ENCODE results near the gene NAT9. TPM values are rescaled to one million over a fixed set of nuclear protein-coding genes. Genes with fewer than 3 reads are reported as not detected.

The NAT9 gene
- total RNA-seq, 1 donor from 2014 or later: 67.8 TPM

GRCh38 chr17:74772053-74772452 lies 4.1 kb downstream of the NAT9 start:
- H3K27ac Mint-ChIP-seq (ENCODE audit: unreplicated experiment): no peak overlapping the region
- H3K4me1 Mint-ChIP-seq (ENCODE audit: low read depth, unreplicated experiment): peaks cover 3% of the 10 kb centered on the region
- H3K4me3 Mint-ChIP-seq (ENCODE audit: unreplicated experiment): no peak overlapping the region
- peaks cover 4% of the 10 kb centered on the region for H3K9me3 Mint-ChIP-seq (ENCODE audit: unreplicated experiment)
- H3K27me3 Mint-ChIP-seq (ENCODE audit: unreplicated experiment): peaks cover 5% of the 10 kb centered on the region
- TF ChIP-seq, protein P1, sequence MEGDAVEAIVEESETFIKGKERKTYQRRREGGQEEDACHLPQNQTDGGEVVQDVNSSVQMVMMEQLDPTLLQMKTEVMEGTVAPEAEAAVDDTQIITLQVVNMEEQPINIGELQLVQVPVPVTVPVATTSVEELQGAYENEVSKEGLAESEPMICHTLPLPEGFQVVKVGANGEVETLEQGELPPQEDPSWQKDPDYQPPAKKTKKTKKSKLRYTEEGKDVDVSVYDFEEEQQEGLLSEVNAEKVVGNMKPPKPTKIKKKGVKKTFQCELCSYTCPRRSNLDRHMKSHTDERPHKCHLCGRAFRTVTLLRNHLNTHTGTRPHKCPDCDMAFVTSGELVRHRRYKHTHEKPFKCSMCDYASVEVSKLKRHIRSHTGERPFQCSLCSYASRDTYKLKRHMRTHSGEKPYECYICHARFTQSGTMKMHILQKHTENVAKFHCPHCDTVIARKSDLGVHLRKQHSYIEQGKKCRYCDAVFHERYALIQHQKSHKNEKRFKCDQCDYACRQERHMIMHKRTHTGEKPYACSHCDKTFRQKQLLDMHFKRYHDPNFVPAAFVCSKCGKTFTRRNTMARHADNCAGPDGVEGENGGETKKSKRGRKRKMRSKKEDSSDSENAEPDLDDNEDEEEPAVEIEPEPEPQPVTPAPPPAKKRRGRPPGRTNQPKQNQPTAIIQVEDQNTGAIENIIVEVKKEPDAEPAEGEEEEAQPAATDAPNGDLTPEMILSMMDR (IDR thresholded peaks at IDR 0.05; ENCODE audit: partially characterized antibody, unreplicated experiment): no peak
- no peaks in the 10 kb centered on the region for H3K36me3 Mint-ChIP-seq (ENCODE audit: unreplicated experiment)
- DNase-seq: no peak

DNA sequence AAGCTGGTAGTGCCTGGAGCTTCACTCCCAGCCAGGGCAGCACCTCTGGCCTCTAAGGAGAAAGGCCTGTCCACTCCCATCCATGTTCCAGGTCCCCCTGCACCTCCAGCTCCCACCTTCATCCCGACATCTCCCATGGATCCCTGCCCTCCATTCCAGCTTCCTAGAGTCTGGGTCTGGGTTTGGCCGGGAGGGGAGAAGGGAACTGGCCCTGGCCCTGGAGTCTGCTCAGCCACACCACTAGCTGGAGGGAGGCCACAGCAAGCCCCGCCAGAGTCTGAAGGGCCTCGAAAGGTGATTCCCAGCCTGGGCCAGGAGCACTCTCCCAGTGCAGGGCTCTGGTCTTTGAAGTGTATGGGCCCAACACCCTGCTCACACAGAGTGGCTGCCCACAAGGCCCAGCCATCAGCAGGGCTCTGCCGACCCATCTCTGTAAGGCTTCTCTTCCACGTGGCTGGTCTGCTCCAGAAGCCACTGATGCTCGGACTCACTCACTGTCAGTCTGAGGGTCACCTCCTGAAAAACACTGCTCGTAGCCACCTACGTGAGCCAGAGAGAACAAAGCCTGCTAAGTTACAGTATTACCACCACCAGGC lies 4.7 kb downstream of the NAT9 start:
- no peaks in the 10 kb centered on the region for H3K36me3 Mint-ChIP-seq (ENCODE audit: unreplicated experiment)
- H3K4me1 Mint-ChIP-seq (ENCODE audit: low read depth, unreplicated experiment): no peaks in the 10 kb centered on the region
- H3K27me3 Mint-ChIP-seq (ENCODE audit: unreplicated experiment): peaks cover 5% of the 10 kb centered on the region
- TF ChIP-seq, protein P1 (IDR thresholded peaks at IDR 0.05; ENCODE audit: partially characterized antibody, unreplicated experiment): no peak
- no peak overlapping the region for H3K27ac Mint-ChIP-seq (ENCODE audit: unreplicated experiment)
- no peak for DNase-seq
- H3K4me3 Mint-ChIP-seq (ENCODE audit: unreplicated experiment): no peak overlapping the region
- H3K9me3 Mint-ChIP-seq (ENCODE audit: unreplicated experiment): peaks cover 4% of the 10 kb centered on the region

DNA sequence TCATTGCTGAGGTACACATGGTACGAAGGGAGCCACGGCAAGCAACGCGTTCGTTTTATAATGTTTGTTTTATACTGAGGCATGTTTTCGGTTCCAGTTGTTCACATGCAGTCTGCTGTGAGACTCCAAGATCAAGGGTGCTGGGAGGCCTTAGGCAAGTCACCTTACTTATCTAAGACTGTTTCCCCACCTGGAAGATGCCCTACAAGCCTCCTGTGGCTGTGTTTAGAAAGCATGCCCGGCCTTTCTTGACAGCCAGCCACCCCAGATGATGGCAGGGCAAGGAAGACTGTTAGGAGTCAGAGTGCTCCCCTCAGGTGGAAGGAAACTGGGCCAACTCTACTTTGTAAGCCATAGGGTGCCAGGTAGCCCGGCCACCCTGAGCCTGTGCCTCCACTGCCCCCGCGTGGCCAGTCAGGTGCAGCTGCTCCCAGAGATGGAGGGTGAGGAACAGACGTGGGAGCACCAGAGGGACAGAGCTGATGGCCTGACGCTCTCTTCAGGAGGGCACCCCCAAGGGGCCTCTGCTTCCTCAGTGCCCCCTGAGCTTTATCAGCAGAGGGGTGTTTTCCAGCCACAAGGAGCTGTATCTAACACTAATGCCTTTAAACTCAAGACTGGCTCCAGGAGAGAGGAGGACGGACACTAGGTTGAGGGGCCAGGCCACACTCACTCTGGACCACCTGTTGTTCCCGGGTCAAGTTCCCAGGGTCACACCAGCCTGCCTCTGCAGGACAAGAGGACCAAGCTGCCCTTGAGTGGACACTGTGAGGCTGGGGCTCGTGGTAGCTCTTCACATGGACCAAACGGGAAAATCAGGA lies 5.4 kb downstream of the NAT9 start:
- Mint-ChIP-seq H3K36me3 (ENCODE audit: unreplicated experiment) (no peaks in the 10 kb centered on the region), H3K9me3 (ENCODE audit: unreplicated experiment) (peaks cover 3% of the 10 kb centered on the region), H3K27me3 (ENCODE audit: unreplicated experiment) (peaks cover 5% of the 10 kb centered on the region), H3K27ac (ENCODE audit: unreplicated experiment) (no peak overlapping the region), H3K4me3 (ENCODE audit: unreplicated experiment) (no peak overlapping the region), H3K4me1 (ENCODE audit: low read depth, unreplicated experiment) (no peaks in the 10 kb centered on the region)
- TF ChIP-seq, protein P1 (IDR thresholded peaks at IDR 0.05; ENCODE audit: partially characterized antibody, unreplicated experiment): peak; percentile 55
- DNase-seq: peak; percentile 69

GRCh38 chr17:74769856-74770497 lies 6.2 kb downstream of the NAT9 start:
- Mint-ChIP-seq H3K9me3 (ENCODE audit: unreplicated experiment) (peaks cover 2% of the 10 kb centered on the region), H3K36me3 (ENCODE audit: unreplicated experiment) (no peaks in the 10 kb centered on the region), H3K27me3 (ENCODE audit: unreplicated experiment) (peaks cover 5% of the 10 kb centered on the region), H3K4me3 (ENCODE audit: unreplicated experiment) (no peak overlapping the region), H3K27ac (ENCODE audit: unreplicated experiment) (no peak overlapping the region), H3K4me1 (ENCODE audit: low read depth, unreplicated experiment) (no peaks in the 10 kb centered on the region)
- no peak for DNase-seq
- TF ChIP-seq, protein P1 (IDR thresholded peaks at IDR 0.05; ENCODE audit: partially characterized antibody, unreplicated experiment): no peak

Data from glutamatergic neuron (in vitro differentiated cells).